ACC112 (cell line): ENCODE results near the gene CDKN2AIP.
"Not testable (repeated sequence)": the region's sequence is repeated elsewhere in the genome, so short reads cannot be mapped to it uniquely, and the experiment has no call there.

Experiments used
- H2AFZ ChIP-seq: fragments of 200-600 bp; sonication (generic); one replicate; pipeline ENCODE4 v1.6.0; 2017; ENCODE audit warnings: antibody characterized with exemption, low read length; ENCODE audit not compliant: unreplicated experiment
- H3K27ac ChIP-seq: fragments of 200-600 bp; sonication (generic); 2 replicates; pipeline ENCODE4 v1.5.1; 2014; ENCODE audit warnings: low read depth, mild to moderate bottlenecking, antibody characterized with exemption, low read length, moderate library complexity
- H3K27me3 ChIP-seq: fragments of 200-600 bp; sonication (generic); 2 replicates; pipeline ENCODE4 v1.6.1; 2014; ENCODE audit warnings: mild to moderate bottlenecking, antibody characterized with exemption, low read length, moderate library complexity, mixed read lengths; ENCODE audit not compliant: insufficient read depth
- H3K36me3 ChIP-seq: fragments of 200-600 bp; sonication (generic); 2 replicates; pipeline ENCODE4 v1.6.1; 2016; ENCODE audit warnings: mild to moderate bottlenecking, antibody characterized with exemption, low read length, moderate library complexity, mixed read lengths; ENCODE audit not compliant: insufficient read depth
- H3K4me1 ChIP-seq: fragments of 200-600 bp; sonication (generic); one replicate; pipeline ENCODE4 v1.6.1; 2016; ENCODE audit warnings: low read length, mixed read lengths; ENCODE audit not compliant: insufficient read depth, unreplicated experiment, control insufficient read depth
- H3K4me3 ChIP-seq: fragments of 200-600 bp; sonication (generic); 2 replicates; pipeline ENCODE4 v1.5.1; 2014; ENCODE audit warnings: mild to moderate bottlenecking, low read depth, low read length
- H3K79me2 ChIP-seq: fragments of 200-600 bp; sonication (generic); one replicate; pipeline ENCODE4 v1.6.0; 2016; ENCODE audit warnings: low read length; ENCODE audit not compliant: control insufficient read depth, unreplicated experiment, insufficient read depth

The CDKN2AIP gene

DNA sequence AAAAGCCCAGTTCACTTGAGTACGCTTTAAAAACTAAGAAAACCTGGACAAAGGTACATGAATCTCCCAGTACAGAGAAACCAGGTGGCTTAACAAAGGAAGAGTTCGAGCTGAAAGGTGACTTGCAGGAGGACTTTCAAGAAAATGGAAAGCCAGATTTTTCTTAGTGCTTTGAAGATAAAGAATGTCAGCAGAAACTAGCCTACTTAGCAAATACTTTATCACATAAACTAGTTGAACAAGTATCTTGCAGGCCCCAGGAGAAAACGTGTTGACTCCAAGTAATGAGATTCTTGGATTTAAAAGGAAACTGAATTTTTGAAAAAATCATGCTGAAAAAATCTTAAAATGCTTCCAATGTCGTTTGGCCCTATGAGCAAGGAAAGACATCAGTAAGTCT lies 26.4 kb downstream of the CDKN2AIP start:
- H3K79me2 ChIP-seq, result no peaks in the 10 kb centered on the region
- peaks cover 5% of the 10 kb centered on the region for H3K4me1 ChIP-seq
- H3K27me3 ChIP-seq, result no peaks in the 10 kb centered on the region
- H3K36me3 ChIP-seq, result no peaks in the 10 kb centered on the region
- no peak overlapping the region for H3K27ac ChIP-seq
- H2AFZ ChIP-seq, result no peak overlapping the region
- H3K4me3 ChIP-seq, result no peak overlapping the region

DNA sequence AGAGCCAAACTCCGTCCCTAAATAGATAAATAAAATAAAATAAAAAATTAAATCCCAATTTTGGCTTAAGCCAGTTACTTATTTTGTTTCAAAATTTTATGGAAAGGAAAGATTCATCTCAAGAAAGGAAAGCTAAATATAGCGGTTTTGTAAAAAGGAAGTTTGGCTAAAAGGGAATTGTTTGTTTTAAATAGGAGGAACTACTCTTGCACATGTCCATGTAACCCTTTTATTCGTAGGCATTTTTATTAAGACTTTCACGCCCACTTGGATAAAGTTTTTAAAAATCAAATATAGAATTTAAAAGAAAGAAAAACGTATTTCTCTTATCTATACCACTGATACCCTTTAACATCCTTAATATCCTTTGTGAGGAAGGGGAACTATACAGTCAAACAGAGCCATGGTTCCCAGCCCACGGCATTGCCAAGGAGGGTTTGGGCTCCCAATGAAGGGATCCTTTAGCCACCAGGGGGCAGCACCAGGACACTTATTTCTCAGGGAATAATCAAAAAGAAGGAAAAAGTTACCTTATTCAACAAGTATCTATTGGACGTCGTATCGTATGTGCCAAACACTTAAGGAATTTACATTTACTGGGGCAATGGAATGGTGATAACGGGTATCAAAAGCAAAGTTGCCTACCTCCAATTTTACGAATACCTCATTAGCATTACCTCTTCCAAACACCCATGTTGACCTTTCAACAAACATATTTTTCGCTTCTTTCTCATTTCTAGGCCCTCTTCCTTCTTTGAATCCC lies 27.7 kb downstream of the CDKN2AIP start:
- H3K79me2 ChIP-seq, result no peaks in the 10 kb centered on the region
- H3K4me3 ChIP-seq, result no peak overlapping the region
- H3K27me3 ChIP-seq, result no peaks in the 10 kb centered on the region
- H3K4me1 ChIP-seq, result peaks cover 5% of the 10 kb centered on the region
- H3K36me3 ChIP-seq, result no peaks in the 10 kb centered on the region
- H2AFZ ChIP-seq, result no peak overlapping the region
- no peak overlapping the region for H3K27ac ChIP-seq

DNA sequence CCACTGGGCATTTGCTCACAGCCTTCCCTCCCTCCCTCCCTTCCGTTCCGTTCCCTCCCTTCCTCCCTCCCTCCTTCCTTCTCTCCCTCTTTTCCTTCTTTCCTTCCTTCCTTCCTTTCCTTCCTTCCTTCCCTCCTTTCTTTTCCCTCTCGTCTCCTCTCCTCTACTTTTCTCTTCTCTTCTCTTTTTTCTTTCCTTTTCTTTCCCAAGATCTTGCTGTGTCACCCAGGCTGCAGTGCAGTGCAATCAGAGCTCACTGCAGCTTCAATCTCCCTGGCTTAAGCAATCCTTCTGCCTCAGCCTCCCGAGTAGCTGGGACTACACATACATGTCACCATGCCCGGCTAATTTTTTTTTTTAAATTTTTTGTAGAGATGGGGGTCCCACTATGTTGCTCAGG lies 33.7 kb downstream of the CDKN2AIP start:
- peak overlapping the region; percentile 26 for H3K4me3 ChIP-seq

DNA sequence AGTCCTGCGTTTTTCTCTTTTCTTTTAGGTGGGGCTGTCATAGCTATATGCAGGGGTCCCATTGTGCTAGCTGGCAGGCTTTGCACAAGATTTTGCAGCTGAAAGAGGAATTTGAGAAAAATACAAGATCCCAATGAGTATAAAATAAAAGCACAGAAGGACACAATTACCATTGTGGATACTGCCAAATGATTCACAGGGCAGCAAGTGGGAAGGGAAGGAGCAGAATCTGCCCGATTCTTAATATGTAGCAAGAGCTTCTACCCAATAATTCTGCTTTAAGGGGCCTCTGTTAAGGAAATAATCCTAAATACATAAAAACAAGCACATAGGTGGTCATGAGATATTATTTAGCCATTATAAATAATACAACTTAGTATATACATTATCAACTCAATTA lies 34.5 kb downstream of the CDKN2AIP start:
- H3K79me2 ChIP-seq, result no peaks in the 10 kb centered on the region
- no peak overlapping the region for H2AFZ ChIP-seq
- H3K27me3 ChIP-seq, result no peaks in the 10 kb centered on the region

More for the DNA sequence above, 33.7 kb downstream of the CDKN2AIP start:
- Histone ChIP-seq H3K36me3 (no peaks in the 10 kb centered on the region), H3K27me3 (no peaks in the 10 kb centered on the region), H3K79me2 (no peaks in the 10 kb centered on the region), H3K4me1 (no peaks in the 10 kb centered on the region), H2AFZ (no peak overlapping the region), H3K27ac (no peak overlapping the region)

DNA sequence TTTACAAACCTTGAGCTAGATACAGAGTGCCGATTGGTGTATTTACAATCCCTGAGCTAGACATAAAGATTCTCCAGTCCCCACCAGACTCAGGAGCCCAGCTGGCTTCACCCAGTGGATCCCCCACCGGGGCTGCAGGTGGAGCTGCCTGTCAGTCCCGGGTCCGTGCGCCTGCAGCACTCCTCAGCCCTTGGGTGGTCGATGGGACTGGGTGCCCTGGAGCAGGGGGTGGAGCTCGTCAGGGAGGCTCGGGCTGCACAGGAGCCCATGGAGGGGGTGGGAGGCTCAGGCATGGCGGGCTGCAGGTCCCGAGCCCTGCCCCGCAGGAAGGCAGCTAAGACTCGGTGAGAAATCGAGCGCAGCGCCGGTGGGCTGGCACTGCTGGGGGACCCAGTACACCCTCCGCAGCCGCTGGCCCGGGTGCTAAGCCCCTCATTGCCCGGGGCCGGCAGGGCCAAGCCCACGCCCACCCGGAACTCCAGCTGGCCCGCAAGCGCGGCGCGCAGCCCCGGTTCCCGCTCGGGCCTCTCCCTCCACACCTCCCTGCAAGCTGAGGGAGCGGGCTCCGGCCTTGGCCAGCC lies 38.2 kb downstream of the CDKN2AIP start:
- H3K27ac ChIP-seq, H3K27me3 ChIP-seq, H3K4me1 ChIP-seq, H3K36me3 ChIP-seq, H3K79me2 ChIP-seq, H3K4me3 ChIP-seq, H2AFZ ChIP-seq: not testable (repeated sequence)

More for the DNA sequence above, 34.5 kb downstream of the CDKN2AIP start:
- Histone ChIP-seq H3K36me3 (no peaks in the 10 kb centered on the region), H3K4me3 (no peak overlapping the region), H3K27ac (no peak overlapping the region), H3K4me1 (no peaks in the 10 kb centered on the region)

DNA sequence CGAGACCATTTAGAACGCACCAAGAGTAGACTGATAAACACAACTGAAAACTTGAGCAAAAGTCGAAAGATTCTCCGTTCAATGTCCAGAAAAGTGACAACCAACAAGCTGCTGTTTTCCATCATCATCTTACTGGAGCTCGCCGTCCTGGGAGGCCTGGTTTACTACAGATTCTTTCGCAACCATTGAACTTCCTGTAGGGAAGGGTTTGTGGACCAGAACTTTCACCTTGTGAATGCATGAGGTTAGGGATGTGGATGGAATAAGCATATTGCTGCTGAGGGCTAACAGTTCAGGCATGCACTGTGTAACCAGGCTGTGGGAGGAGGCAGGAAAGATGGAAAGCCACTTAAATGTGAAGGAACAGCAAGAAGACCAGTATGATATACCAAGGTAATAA lies 39.6 kb downstream of the CDKN2AIP start:
- no peak overlapping the region for H2AFZ ChIP-seq
- no peaks in the 10 kb centered on the region for H3K27me3 ChIP-seq
- H3K4me3 ChIP-seq, result no peak overlapping the region
- no peak overlapping the region for H3K27ac ChIP-seq
- H3K79me2 ChIP-seq, result no peaks in the 10 kb centered on the region
- no peaks in the 10 kb centered on the region for H3K36me3 ChIP-seq
- H3K4me1 ChIP-seq, result no peaks in the 10 kb centered on the region

DNA sequence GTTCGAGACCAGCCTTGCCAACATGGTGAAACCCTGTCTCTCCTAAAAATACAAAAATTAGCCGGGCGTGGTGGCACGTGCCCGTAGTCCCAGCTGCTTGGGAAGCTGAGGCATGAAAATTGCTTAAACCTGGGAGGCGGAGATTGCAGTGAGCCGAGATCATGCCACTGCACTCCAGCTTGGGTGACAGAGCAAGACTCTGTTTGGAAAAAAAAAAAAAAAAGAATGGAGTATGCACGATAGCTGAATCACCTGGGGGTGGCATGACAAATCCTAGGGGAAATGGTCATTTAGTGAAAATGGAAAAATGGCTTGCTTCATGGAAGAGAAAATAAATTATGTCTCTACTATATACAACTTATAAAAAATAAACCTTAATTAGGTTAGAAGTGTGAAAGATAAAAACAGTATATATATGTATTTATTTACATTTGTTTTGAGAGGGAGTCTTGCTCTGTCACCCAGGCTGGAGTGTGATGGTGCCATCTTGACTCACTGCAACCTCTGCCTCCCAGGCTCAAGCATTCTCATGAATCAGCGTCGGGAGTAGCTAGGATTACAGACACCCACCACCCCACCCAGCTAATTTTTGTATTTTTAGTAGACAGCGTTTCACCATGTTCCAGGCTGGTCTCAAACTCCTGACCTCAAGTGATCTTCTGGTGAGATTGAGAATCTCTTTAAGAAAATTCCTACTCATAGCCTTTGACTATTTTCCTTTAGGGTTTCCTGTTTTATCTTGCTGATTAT lies 41.1 kb downstream of the CDKN2AIP start:
- Histone ChIP-seq H3K36me3 (no peaks in the 10 kb centered on the region), H2AFZ (no peak overlapping the region), H3K27ac (peak overlapping the region; percentile 25), H3K4me1 (no peaks in the 10 kb centered on the region), H3K27me3 (no peaks in the 10 kb centered on the region), H3K79me2 (no peaks in the 10 kb centered on the region), H3K4me3 (no peak overlapping the region)

DNA sequence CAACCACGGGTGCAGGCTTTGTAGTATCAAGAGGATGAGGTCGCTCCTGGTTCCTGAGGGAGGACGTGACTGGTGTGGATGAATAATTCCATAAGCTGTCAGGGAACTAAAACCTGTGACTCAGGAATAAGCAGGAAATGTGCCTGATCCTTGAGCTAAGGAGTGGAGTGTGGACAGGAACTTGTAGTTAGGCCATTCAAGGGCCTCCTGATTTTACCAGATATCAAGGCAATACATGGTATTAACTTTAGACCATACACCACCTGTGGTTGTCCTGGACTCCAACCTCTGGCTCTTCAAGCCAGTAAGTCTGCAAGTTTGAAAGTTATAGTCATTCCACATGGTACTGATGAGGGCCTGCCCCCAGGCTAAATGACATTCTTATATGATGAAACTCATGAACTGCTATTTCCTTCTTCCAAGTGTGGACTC lies 48.4 kb downstream of the CDKN2AIP start:
- Histone ChIP-seq H3K27ac (peak overlapping the region; percentile 43), H3K36me3 (peaks cover 11% of the 10 kb centered on the region), H3K27me3 (no peaks in the 10 kb centered on the region), H2AFZ (no peak overlapping the region), H3K4me1 (peaks cover 4% of the 10 kb centered on the region), H3K79me2 (no peaks in the 10 kb centered on the region), H3K4me3 (no peak overlapping the region)

DNA sequence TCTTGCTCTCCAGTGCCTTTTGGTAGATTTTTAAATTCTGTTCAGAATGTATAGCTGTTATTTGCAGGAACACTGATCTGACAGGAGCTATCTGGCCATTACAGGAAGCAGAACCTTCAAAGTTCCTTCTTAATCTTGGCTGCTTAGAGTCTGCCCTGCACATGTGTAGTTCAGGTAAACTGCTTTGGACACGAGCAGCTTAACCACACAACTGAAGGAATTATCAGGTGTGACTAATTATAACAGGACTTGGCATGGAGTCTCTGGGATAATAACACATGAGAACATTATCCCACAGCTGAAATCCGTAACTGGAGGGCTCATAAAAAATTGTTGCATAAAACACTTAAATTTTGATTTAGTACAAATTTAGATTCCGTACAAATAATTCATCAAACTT lies 48.8 kb downstream of the CDKN2AIP start:
- Histone ChIP-seq H3K79me2 (no peaks in the 10 kb centered on the region), H3K4me3 (no peak overlapping the region), H3K27me3 (no peaks in the 10 kb centered on the region), H3K36me3 (peaks cover 11% of the 10 kb centered on the region), H3K27ac (peak overlapping the region; percentile 43), H2AFZ (no peak overlapping the region), H3K4me1 (peaks cover 4% of the 10 kb centered on the region)

DNA sequence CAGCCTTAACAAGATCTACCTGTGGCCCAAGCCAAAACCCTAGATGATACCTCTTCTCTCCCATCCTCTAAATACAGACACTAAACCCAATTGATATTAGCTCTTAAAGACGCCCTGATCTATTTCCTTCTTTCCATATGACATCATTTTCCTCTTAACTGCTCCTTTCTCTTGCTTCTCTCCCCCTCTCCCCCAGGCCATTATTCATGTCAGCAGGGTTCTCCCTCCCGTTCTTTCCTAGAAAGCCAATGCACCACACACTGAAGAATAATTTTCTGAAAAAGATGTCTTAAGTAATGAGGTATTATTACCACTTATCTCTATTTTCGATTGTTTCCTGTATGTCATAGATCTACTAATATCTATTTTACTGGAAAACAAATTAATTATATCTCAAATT lies 50.7 kb downstream of the CDKN2AIP start:
- H3K4me3 ChIP-seq, result no peak overlapping the region
- no peak overlapping the region for H3K27ac ChIP-seq

More for the DNA sequence above, 50.7 kb downstream of the CDKN2AIP start:
- Histone ChIP-seq H3K27me3 (no peaks in the 10 kb centered on the region), H3K36me3 (peaks cover 11% of the 10 kb centered on the region), H2AFZ (no peak overlapping the region), H3K4me1 (peaks cover 4% of the 10 kb centered on the region), H3K79me2 (peaks cover 2% of the 10 kb centered on the region)
